HG03095 (cell line): ENCODE results near the gene MYO15A.

Experiments used
- ATAC-seq: cut with Tn5 transposase; IDR thresholded peaks from one replicate; pipeline ENCODE4 v1.9.1; 2021; ENCODE audit warnings: moderate library complexity; ENCODE audit not compliant: unreplicated experiment

The MYO15A gene

GRCh38 chr17:18105027-18105426, 3.5 kb upstream of the MYO15A start:
- ATAC-seq: no peak

- ATAC-seq: no peak
These were observed 3.0 kb upstream of the MYO15A start for GRCh38 chr17:18105595-18105994.

GRCh38 chr17:18106211-18106610, 2.3 kb upstream of the MYO15A start:
- no peak for ATAC-seq

- no peak for ATAC-seq
These were observed 1.3 kb upstream of the MYO15A start for GRCh38 chr17:18107061-18107790.

- ATAC-seq: no peak
These were observed 585 bp upstream of the MYO15A start for GRCh38 chr17:18107971-18108370.

- ATAC-seq: no peak
These were observed 1.5 kb downstream of the MYO15A start for GRCh38 chr17:18109935-18110485.

- no peak for ATAC-seq
These were observed 2.1 kb downstream of the MYO15A start for GRCh38 chr17:18110636-18111145.

GRCh38 chr17:18111330-18111971, 2.9 kb downstream of the MYO15A start:
- ATAC-seq: no peak

GRCh38 chr17:18115517-18115916, 7.0 kb downstream of the MYO15A start:
- ATAC-seq: no peak

- ATAC-seq: no peak
These were observed 7.5 kb downstream of the MYO15A start for GRCh38 chr17:18116078-18116477.

- ATAC-seq: no peak
These were observed 9.0 kb downstream of the MYO15A start for GRCh38 chr17:18117533-18117932.

- ATAC-seq: no peak
These were observed 9.7 kb downstream of the MYO15A start for GRCh38 chr17:18117982-18118975.

- ATAC-seq: no peak
These were observed 10.7 kb downstream of the MYO15A start for GRCh38 chr17:18119166-18119745.

- no peak for ATAC-seq
These were observed 11.4 kb downstream of the MYO15A start for GRCh38 chr17:18119938-18120337.

GRCh38 chr17:18120461-18121017, 12.0 kb downstream of the MYO15A start:
- ATAC-seq: no peak

- no peak for ATAC-seq
These were observed 12.8 kb downstream of the MYO15A start for GRCh38 chr17:18121144-18121910.

- no peak for ATAC-seq
These were observed 14.6 kb downstream of the MYO15A start for GRCh38 chr17:18122990-18123753.

GRCh38 chr17:18124345-18125126, 16.0 kb downstream of the MYO15A start:
- ATAC-seq: no peak
